LoVo (cell line): ENCODE data around the gene PRKD1.

Source experiments
- DNase-seq: peaks from one replicate; pipeline ENCODE4 v3.0.0-alpha.2; 2016; ENCODE audit warnings: low spot score

The PRKD1 gene

DNA sequence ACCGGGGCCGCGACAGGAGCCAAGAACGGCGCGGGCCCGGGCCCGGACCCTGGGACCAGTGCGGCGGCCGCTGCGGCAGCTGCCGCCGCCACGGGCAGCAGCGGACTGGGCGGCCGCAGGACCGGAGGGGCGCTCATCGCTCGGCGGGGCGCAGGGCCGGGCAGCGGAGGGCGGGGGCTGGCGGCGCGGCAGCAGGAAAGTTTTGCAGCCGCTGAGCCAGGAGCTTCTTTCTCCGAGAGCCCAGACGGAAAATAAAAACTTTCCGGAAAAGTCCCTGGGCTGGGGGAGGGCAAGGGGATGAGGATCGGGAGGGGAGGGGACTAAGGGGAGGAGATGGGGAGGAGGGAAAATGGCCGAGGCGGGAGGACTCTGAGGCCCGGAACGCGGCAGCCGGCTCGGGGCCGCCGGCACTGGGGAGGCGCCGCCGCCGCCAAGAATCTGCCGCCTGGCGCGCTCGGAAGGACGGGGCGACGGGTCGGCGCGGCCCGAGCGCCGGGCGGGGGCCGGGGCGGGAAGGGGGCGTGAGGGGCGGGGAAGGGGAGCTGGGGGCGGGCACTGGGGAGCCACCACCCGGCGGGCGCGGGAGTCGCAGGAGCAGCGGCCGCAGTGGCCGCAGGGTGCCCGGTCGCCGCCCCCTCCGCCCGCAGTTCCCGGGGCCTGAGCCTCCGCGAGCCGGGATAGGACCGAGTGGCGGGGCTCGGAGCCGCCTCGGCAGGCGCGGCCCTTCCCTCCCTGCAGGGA lies at the start of gene PRKD1:
Gene PRKD1, minus strand, starts transcription at position 472 of the 741 bp plus-strand sequence.
- no peak for DNase-seq

- DNase-seq: no peak
Measured at GRCh38 chr14:29971101-29971500, 43.5 kb upstream of the PRKD1 start.

DNA sequence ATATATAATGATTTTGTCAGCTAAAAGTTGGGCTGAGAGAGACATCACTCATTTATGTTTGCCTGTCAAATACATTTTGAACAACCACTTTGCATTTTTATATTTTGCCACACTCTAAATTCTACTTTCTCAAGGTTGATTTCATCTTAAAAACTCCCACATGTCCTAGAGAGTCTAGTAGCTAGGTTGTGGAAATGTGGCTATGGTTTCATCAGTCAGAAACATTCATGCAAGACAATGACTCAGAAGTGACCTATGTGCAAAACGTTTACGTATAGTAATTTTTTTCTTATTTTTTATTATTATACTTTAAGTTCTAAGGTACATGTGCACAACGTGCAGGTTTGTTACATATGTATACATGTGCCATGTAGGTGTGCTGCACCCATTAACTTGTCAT lies 27.4 kb upstream of the PRKD1 start:
- no peak for DNase-seq

DNA sequence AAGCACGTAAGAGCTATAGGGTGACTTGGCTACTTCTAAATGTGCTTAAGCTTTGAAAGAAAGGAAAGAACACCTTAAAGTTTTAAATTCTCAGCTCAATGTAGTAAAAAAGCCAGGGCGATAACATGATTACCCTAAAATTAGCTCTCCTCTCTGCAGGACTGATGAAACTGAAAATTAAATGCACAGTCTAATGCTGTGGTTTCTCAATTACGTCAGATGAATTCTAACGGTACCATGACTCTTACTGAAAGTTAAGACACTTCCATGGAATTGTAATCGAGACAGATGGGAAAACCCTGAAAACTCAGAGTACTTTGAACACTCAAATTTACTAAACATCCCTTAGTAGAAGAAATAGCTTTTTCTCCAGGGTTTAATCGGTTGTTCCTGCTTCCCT lies 25.9 kb upstream of the PRKD1 start:
- DNase-seq: no peak

DNA sequence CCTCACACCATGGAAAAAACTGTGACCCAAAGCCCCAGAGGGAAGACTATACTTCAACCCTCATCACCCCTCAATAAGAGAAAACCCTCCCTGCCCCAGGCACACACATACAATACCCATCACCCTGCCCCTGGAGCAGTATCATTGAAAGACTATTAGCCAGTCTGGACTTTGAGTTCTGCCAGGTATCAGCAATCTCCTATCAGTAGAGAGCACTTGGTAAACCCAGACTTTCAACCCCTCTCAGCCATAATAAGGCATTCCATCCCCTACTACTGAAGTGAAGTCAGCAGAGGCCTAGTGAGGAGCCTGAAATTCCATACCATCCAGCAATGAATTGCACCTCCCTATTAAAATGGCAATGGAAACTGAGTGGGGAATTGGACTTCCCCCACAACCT lies 16.4 kb upstream of the PRKD1 start:
- DNase-seq: no peak

DNA sequence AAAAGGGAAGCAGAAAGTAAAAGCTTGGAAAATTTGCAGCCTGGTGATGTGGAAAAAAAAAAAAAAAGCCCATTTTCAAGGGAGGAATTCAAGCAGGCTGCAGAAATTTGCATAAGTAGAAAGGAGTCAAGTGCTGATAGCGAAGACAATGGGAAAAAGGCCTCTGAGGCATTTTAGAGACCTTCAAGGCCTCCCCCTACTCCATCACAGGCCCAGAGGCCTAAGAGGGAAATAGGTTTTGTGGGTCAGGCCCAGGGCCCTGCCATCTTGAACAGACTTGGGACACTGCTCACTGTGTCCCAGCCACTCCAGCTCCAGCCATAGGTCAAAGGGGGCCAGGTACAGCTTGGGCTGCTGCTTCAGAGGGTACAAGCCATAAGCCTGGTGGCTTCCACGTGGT lies 13.8 kb upstream of the PRKD1 start:
- no peak for DNase-seq

- no peak for DNase-seq
Measured at GRCh38 chr14:29940482-29940881, 12.8 kb upstream of the PRKD1 start.

- no peak for DNase-seq
Measured at GRCh38 chr14:29937116-29937515, 9.5 kb upstream of the PRKD1 start.

DNA sequence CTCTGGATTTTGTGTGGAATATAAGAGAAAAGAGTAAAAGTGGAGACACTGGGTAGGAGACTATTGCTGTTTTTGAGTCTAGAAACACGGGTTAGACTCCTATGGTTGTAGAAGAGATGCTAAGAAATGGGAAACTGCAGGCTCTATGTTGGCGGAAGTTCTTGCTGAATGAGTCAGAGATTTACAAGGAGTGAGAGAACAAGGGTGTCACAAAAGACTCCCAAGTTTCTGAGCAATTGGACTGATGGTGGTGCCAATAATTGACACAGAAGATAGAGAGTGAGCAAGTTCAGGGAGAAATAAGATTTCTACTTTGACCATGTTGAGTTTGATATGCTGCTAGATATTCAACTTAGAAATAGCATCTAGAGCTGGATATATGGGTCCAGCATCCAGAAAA lies 2.6 kb upstream of the PRKD1 start:
- no peak for DNase-seq

- DNase-seq: no peak
Measured at GRCh38 chr14:29928117-29928640, 532 bp upstream of the PRKD1 start.

DNA sequence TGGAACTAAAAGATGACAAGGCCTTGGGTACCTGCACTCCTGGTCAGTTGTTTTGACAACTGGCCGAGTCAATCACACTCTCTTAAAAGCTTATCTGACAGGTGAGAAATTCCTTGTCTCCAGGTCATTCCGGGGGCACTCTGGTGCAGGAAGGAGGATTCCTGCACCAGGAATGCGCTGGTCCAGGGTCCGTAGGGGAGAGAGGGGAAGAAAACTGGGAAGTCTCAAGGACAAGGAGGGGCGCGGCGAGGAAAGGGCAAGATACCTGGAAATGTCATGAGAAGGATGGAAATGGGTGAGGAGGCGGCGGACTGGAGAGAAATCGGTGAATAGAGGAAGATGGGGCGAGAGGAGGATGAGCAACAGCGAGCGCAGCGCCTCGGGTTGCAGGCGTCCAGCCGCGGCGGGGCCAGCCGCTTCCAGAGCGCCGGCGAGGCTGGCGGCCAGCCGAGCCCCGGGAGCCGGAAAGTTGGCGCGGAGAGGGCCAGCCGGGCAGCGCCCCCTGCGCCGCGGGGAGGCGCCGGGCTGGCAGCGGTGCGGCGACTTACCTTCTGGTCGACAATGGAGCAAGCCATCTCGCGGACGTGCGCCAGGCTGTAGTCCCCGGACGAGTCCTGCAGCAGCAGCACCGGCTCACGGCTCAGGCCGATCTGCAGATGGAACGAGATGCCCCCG lies 809 bp downstream of the PRKD1 start:
- DNase-seq: no peak

- DNase-seq: no peak
Measured at GRCh38 chr14:29926228-29926627, 1.4 kb downstream of the PRKD1 start.

DNA sequence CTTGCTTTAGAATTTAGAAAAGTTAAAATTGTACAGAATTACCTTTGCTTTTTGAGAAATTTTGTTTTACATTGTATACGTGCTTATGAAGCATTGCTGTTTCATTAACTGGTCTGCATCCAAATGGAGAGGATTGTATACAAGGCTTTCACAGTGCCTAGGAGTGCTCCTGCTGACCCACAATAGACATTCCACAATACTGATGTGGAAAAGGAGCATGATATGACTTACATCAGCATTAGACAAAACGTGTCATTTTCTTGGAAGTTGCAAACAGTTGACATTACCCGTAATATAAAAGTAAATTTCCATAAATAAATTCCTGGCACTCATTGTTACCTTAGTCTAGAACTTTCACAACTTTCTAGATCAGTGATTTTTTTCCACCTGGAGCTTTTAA lies 1.9 kb downstream of the PRKD1 start:
- no peak for DNase-seq

- DNase-seq: no peak
Measured at GRCh38 chr14:29925101-29925722, 2.4 kb downstream of the PRKD1 start.

GRCh38 chr14:29919845-29920244 lies 7.8 kb downstream of the PRKD1 start:
- DNase-seq: no peak

GRCh38 chr14:29918981-29919380 lies 8.7 kb downstream of the PRKD1 start:
- DNase-seq: no peak

GRCh38 chr14:29913566-29913965 lies 14.1 kb downstream of the PRKD1 start:
- DNase-seq: no peak

GRCh38 chr14:29911810-29912209 lies 15.8 kb downstream of the PRKD1 start:
- DNase-seq: no peak

DNA sequence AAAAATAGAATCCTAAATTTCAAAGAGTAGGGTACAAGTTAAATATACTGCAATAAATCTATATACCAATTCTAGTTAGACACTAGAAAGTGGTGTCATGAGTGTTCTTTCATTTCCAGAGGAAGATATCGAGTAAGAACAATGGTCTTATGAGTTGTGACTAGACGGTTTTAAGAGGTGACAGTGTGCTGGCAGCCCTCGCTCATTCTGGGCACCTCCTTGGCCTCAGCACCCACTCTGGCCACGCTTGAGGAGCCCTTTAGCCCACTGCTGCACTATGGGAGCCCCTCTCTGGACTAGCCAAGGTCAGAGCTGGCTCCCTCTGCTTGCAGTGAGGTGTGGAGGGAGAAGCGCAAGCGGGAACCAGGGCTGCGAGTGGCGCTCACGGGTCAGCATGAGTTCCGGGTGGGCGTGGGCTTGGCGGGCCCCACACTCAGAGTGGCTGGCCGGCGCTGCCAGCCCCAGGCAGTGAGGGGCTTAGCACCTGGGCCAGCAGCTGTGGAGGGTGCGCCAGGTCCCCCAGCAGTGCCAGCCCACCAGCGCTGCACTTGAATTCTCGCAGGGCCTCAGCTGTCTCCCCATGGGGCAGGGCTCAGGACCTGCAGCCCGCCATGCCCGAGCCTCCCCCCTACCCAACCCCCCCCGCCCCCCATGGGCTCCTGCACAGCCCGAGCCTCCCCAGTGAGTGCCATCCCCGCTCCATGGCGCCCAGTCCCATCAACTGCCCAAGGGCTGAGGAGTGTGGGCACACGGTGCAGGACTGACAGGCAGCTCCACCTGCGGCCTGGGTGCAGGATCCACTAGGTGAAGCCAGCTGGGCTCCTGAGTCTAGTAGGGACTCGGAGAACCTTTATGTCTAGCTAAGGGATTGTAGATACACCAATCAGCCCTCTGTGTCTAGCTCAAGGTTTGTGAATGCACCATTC lies 18.7 kb downstream of the PRKD1 start:
- DNase-seq: no peak

DNA sequence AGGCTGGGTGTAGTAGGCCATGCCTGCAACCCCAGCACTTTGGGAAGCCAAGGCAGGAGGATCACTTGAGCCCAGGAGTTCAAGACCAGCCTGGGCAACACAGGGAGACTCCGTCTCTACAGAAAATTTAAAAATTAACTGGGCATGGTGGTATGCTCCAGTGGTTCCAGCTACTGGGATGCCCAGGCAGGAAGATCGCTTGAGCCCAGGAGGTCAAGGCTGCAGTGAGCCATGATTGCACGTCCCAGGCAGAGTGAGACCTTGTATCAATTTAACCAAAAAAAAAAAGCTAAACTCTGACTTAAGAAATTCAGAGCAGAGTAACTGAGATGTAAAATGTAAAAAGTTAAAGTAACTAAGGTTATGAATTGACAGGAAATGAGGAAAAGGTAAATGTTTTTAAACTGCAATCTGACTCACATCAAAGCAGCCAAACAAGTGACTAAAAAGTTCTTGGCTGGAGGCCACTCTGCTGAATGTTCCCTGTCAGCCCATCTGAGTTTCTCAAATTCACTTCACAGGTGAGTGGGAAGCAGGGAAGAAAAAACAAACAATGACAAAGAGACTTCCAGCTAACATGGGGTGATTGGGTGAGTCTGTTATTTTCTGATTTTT lies 21.3 kb downstream of the PRKD1 start:
- DNase-seq: no peak

DNA sequence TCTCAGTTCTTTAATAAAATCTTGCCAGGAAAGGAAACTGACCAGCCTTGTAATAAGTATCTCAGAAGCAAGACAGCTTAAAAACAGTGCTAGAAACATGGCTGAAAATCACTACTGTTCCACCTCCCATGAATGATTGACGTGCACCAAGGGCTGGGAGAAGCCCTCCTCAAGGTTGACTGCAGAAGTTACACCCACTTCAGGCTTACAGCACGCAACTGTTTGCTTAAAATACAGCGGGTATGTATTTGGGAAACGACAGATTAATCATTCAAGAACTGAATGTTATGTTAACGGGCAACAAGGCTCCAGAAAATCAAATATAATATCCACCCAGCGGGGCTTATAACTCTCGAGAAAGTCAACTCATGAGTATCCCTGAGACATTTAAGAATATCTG lies 22.1 kb downstream of the PRKD1 start:
- no peak for DNase-seq
